Mesothelial cell of epicardium (in vitro differentiated cells): Measurements from ENCODE around the gene IL1R2. TPM values are rescaled to one million over a fixed set of nuclear protein-coding genes. Genes with fewer than 3 reads are reported as not detected.

ENCODE experiments used
- DNase-seq, 2 experiments: peaks; one replicate each; pipeline ENCODE4 v3.0.0; 2021; ENCODE audit warnings: low spot score in 2 of 2; ENCODE audit not compliant: unreplicated experiment in 2 of 2
- H3K27ac Mint-ChIP-seq: 2 replicates; pipeline ENCODE4 v1.8.0; 2021; ENCODE audit warnings: mixed read lengths
- H3K27me3 Mint-ChIP-seq: 2 replicates; pipeline ENCODE4 v1.8.0; 2021; ENCODE audit warnings: low read depth, mixed read lengths
- H3K36me3 Mint-ChIP-seq: 2 replicates; pipeline ENCODE4 v1.8.0; 2021; ENCODE audit warnings: mixed read lengths
- H3K4me1 Mint-ChIP-seq: 2 replicates; pipeline ENCODE4 v1.8.0; 2021; ENCODE audit warnings: mixed read lengths
- H3K4me3 Mint-ChIP-seq: 2 replicates; pipeline ENCODE4 v1.8.0; 2021; ENCODE audit warnings: mild to moderate bottlenecking, moderate library complexity, mixed read lengths
- H3K9me3 Mint-ChIP-seq: 2 replicates; pipeline ENCODE4 v1.8.0; 2021; ENCODE audit warnings: mixed read lengths
- CTCF ChIP-seq: fragments of 200-600 bp; sonication (generic); IDR thresholded peaks from one replicate; pipeline ENCODE4 v1.5.0; 2021; ENCODE audit warnings: antibody characterized with exemption; ENCODE audit not compliant: unreplicated experiment
- total RNA-seq: library from RNA; stranded (reverse); gene quantifications from 3 replicates; pipeline ENCODE4 v1.2.1, GENCODE V29; 2021

IL1R2 gene
- total RNA-seq, 1 donor from 2014 or later = not detected

GRCh38 chr2:101975171-101975870, 16.4 kb upstream of the IL1R2 start:
- H3K4me1 Mint-ChIP-seq = peaks cover 8% of the 10 kb centered on the region
- no peaks in the 10 kb centered on the region for H3K36me3 Mint-ChIP-seq
- H3K4me3 Mint-ChIP-seq = no peak overlapping the region
- TF ChIP-seq CTCF = no peak
- H3K27me3 Mint-ChIP-seq = no peaks in the 10 kb centered on the region
- no peak for DNase-seq
- H3K9me3 Mint-ChIP-seq = peaks cover 27% of the 10 kb centered on the region
- H3K27ac Mint-ChIP-seq = no peak overlapping the region

DNA sequence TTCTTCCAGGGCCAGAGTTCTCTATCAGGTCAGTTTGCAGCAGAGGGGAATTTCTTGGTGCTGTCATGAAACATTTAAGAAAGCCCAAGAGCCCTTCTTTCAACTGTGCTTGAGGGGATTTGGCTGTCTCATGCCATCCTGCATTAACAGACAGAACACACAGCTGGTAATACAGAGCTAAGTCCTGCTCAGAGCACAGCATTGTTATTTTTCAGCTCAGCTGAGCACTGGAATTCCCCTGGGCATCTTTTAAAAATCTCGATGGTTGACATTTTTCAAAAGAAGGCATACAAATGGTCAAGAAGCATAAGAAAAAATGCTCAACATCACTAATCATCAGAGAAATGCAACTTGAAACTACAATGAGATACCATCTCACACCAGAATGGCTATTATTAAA, 14.9 kb upstream of the IL1R2 start:
- Mint-ChIP-seq H3K4me1 (peaks cover 8% of the 10 kb centered on the region), H3K4me3 (no peak overlapping the region), H3K27me3 (no peaks in the 10 kb centered on the region), H3K9me3 (peaks cover 12% of the 10 kb centered on the region), H3K27ac (no peak overlapping the region), H3K36me3 (no peaks in the 10 kb centered on the region)
- no peak for DNase-seq
- no peak for TF ChIP-seq CTCF

- H3K4me3 Mint-ChIP-seq = no peak overlapping the region
- TF ChIP-seq CTCF = no peak
- H3K4me1 Mint-ChIP-seq = peaks cover 6% of the 10 kb centered on the region
- no peak for DNase-seq
- no peaks in the 10 kb centered on the region for H3K27me3 Mint-ChIP-seq
- no peak overlapping the region for H3K27ac Mint-ChIP-seq
- no peaks in the 10 kb centered on the region for H3K9me3 Mint-ChIP-seq
- H3K36me3 Mint-ChIP-seq = no peaks in the 10 kb centered on the region
Measured at GRCh38 chr2:101980368-101980767, 11.4 kb upstream of the IL1R2 start.

DNA sequence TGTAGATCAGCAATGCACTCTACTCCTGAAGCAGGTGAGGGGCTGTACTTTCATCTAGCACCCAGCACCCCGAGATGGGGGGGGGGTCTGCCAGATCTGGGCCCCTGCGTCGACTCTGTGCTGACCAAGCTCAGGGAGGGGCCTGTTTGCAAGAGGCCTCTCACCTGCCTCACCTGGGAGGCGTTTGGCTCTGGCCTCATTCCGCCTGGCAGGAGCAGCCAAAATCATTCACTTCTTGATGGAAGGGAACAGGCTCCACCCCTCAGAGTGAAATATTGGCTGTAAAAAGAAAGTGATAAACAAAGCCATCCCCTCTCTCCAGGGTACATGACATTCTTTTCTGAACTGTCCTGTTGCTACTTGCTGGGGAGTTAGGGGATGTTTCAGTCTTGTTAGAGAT, 10.7 kb upstream of the IL1R2 start:
- H3K36me3 Mint-ChIP-seq = no peaks in the 10 kb centered on the region
- no peak for TF ChIP-seq CTCF
- DNase-seq = no peak
- H3K4me3 Mint-ChIP-seq = no peak overlapping the region
- H3K9me3 Mint-ChIP-seq = no peaks in the 10 kb centered on the region
- peaks cover 6% of the 10 kb centered on the region for H3K4me1 Mint-ChIP-seq
- H3K27me3 Mint-ChIP-seq = no peaks in the 10 kb centered on the region
- H3K27ac Mint-ChIP-seq = no peak overlapping the region

- DNase-seq = no peak
- no peaks in the 10 kb centered on the region for H3K27me3 Mint-ChIP-seq
- no peaks in the 10 kb centered on the region for H3K36me3 Mint-ChIP-seq
- H3K27ac Mint-ChIP-seq = no peak overlapping the region
- H3K4me1 Mint-ChIP-seq = peaks cover 6% of the 10 kb centered on the region
- no peaks in the 10 kb centered on the region for H3K9me3 Mint-ChIP-seq
- no peak for TF ChIP-seq CTCF
- H3K4me3 Mint-ChIP-seq = no peak overlapping the region
Measured at GRCh38 chr2:101981504-101981903, 10.3 kb upstream of the IL1R2 start.
